Loucy (cell line): ENCODE data around the gene SLC27A2.
A peak's percentile ranks its signal among the peaks of the same experiment; 100 is the strongest.
"Not testable (repeated sequence)": the region's sequence is repeated elsewhere in the genome, so short reads cannot be mapped to it uniquely, and the experiment has no call there.

Source experiments
- H2AFZ ChIP-seq: fragments of 200-600 bp; sonication (generic); 2 replicates; pipeline ENCODE4 v1.6.0; 2016; ENCODE audit warnings: antibody characterized with exemption, mild to moderate bottlenecking, low read length, moderate library complexity
- H3F3A ChIP-seq: fragments of 200-600 bp; 2 replicates; pipeline ENCODE4 v1.6.0; 2016; ENCODE audit warnings: antibody characterized with exemption, low read depth, mild to moderate bottlenecking
- H3K27me3 ChIP-seq: fragments of 200-600 bp; sonication (generic); 2 replicates; pipeline ENCODE4 v1.6.1; 2014; ENCODE audit warnings: low read length, mild to moderate bottlenecking; ENCODE audit not compliant: insufficient read depth, poor library complexity, severe bottlenecking
- H3K36me3 ChIP-seq: fragments of 200-600 bp; sonication (generic); 2 replicates; pipeline ENCODE4 v1.6.1; 2016; ENCODE audit warnings: low read length; ENCODE audit not compliant: insufficient read depth
- H3K4me1 ChIP-seq: fragments of 200-600 bp; sonication (generic); 2 replicates; pipeline ENCODE4 v1.5.1; 2014; ENCODE audit warnings: low read length, mild to moderate bottlenecking; ENCODE audit not compliant: insufficient read depth, poor library complexity, severe bottlenecking
- H3K4me2 ChIP-seq: fragments of 200-600 bp; sonication (generic); 2 replicates; pipeline ENCODE4 v1.6.0; 2014; ENCODE audit warnings: antibody characterized with exemption, low read length, low read depth, mild to moderate bottlenecking; ENCODE audit not compliant: poor library complexity, severe bottlenecking
- H3K4me3 ChIP-seq: fragments of 200-600 bp; sonication (generic); 2 replicates; pipeline ENCODE4 v1.5.1; 2014; ENCODE audit warnings: low read length, mild to moderate bottlenecking, mixed read lengths; ENCODE audit not compliant: poor library complexity, severe bottlenecking
- H3K79me2 ChIP-seq: fragments of 200-600 bp; sonication (generic); 2 replicates; pipeline ENCODE4 v1.6.1; 2014; ENCODE audit warnings: low read length; ENCODE audit not compliant: insufficient read depth
- H3K9ac ChIP-seq: fragments of 200-600 bp; sonication (generic); 2 replicates; pipeline ENCODE4 v1.6.0; 2014; ENCODE audit warnings: mild to moderate bottlenecking, low read depth, low read length, moderate library complexity; ENCODE audit not compliant: poor library complexity, severe bottlenecking
- H3K9me2 ChIP-seq: fragments of 200-600 bp; sonication (generic); replicated peaks from 2 replicates; pipeline ENCODE4 v1.6.1; 2016; ENCODE audit warnings: low read depth, low read length, mixed read lengths
- H3K9me3 ChIP-seq: fragments of 200-600 bp; sonication (generic); 2 replicates; pipeline ENCODE4 v1.6.1; 2014; ENCODE audit warnings: mild to moderate bottlenecking, antibody characterized with exemption, low read length, low read depth; ENCODE audit not compliant: insufficient read depth
- H4K20me1 ChIP-seq: fragments of 200-600 bp; sonication (generic); 2 replicates; pipeline ENCODE4 v1.6.0; 2014; ENCODE audit warnings: antibody characterized with exemption, low read length, mild to moderate bottlenecking; ENCODE audit not compliant: insufficient read depth, poor library complexity, severe bottlenecking
- CTCF ChIP-seq: fragments of 200-600 bp; sonication (generic); conservative IDR thresholded peaks from 2 replicates; pipeline ENCODE4 v1.5.1; 2014; ENCODE audit warnings: mild to moderate bottlenecking, antibody characterized with exemption, low read length
- EZH2phosphoT487 ChIP-seq: fragments of 200-600 bp; IDR thresholded peaks from 2 replicates; pipeline ENCODE4 v1.6.1; 2018; ENCODE audit warnings: antibody characterized with exemption, mild to moderate bottlenecking, moderate library complexity, borderline replicate concordance

The SLC27A2 gene

DNA sequence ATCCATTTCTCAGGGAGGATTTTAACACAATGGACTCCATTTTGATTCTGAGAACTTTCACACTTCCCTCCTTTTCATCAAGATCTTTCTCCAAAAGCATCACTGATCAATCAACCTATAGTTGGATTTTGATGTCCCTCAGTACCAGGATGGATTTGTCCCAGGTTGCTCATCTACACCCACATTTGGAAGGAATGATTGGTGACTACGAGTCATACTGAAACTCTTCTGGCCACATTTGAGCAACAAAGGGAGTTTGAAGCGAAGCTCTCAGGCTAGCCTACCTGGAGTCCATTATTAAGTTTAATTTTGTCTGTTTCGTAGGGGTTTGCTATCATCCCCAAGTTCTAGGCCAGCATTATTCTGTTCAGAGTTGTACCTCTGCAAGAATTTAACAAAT, 31.6 kb upstream of the SLC27A2 start:
- Histone ChIP-seq H3K9me3 (no peaks in the 10 kb centered on the region), H3F3A (no peaks in the 10 kb centered on the region), H3K4me1 (peaks cover 7% of the 10 kb centered on the region), H3K9me2 (no peaks in the 10 kb centered on the region), H3K4me3 (no peak overlapping the region), H2AFZ (0 out of 2 replicates have a peak overlapping the region, but pooled peaks have one; percentile 39), H3K4me2 (no peak overlapping the region), H3K36me3 (no peaks in the 10 kb centered on the region), H3K79me2 (no peaks in the 10 kb centered on the region), H4K20me1 (no peaks in the 10 kb centered on the region), H3K27me3 (no peaks in the 10 kb centered on the region), H3K9ac (no peak overlapping the region)
- no peak for TF ChIP-seq CTCF
- no peak for TF ChIP-seq EZH2phosphoT487

- Histone ChIP-seq H2AFZ (no peak overlapping the region), H3K4me1 (peaks cover 7% of the 10 kb centered on the region), H3K79me2 (no peaks in the 10 kb centered on the region), H3F3A (no peaks in the 10 kb centered on the region), H3K27me3 (no peaks in the 10 kb centered on the region), H4K20me1 (no peaks in the 10 kb centered on the region), H3K4me2 (no peak overlapping the region), H3K4me3 (no peak overlapping the region), H3K9me3 (no peaks in the 10 kb centered on the region), H3K9me2 (no peaks in the 10 kb centered on the region), H3K9ac (no peak overlapping the region), H3K36me3 (no peaks in the 10 kb centered on the region)
- TF ChIP-seq EZH2phosphoT487 (no peak), CTCF (no peak)
These were observed 31.1 kb upstream of the SLC27A2 start for GRCh38 chr15:50150851-50151250.

GRCh38 chr15:50151476-50151875, 30.5 kb upstream of the SLC27A2 start:
- H3K27me3 ChIP-seq, result no peaks in the 10 kb centered on the region
- no peaks in the 10 kb centered on the region for H3K9me3 ChIP-seq
- no peaks in the 10 kb centered on the region for H3K36me3 ChIP-seq
- H3K79me2 ChIP-seq, result no peaks in the 10 kb centered on the region
- no peak for TF ChIP-seq CTCF
- no peaks in the 10 kb centered on the region for H3F3A ChIP-seq
- H2AFZ ChIP-seq, result no peak overlapping the region
- H3K9me2 ChIP-seq, result no peaks in the 10 kb centered on the region
- H3K9ac ChIP-seq, result no peak overlapping the region
- H3K4me1 ChIP-seq, result peaks cover 7% of the 10 kb centered on the region
- no peaks in the 10 kb centered on the region for H4K20me1 ChIP-seq
- no peak overlapping the region for H3K4me2 ChIP-seq
- H3K4me3 ChIP-seq, result no peak overlapping the region

DNA sequence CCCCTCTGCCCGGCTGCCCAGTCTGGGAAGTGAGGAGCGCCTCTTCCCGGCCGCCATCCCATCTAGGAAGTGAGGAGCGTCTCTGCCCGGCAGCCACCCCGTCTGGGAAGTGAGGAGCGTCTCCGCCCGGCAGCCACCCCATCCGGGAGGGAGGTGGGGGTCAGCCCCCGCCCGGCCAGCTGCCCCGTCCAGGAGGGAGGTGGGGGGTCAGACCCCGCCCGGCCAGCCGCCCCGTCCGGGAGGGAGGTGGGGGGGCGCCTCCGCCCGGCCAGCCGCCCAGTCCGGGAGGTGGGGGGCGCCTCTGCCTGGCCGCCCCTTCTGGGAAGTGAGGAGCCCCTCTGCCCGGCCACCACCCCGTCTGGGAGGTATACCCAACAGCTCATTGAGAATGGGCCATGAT, 23.8 kb upstream of the SLC27A2 start:
- not testable (repeated sequence) for H3F3A ChIP-seq, H3K4me2 ChIP-seq, H3K4me3 ChIP-seq, H4K20me1 ChIP-seq, H3K9ac ChIP-seq, H2AFZ ChIP-seq, H3K27me3 ChIP-seq, H3K79me2 ChIP-seq, H3K9me3 ChIP-seq, H3K36me3 ChIP-seq, H3K4me1 ChIP-seq, H3K9me2 ChIP-seq
